GM12878 (cell line): ENCODE results near the gene PTPN2. TPM values are rescaled to one million over a fixed set of nuclear protein-coding genes. Genes with fewer than 3 reads are reported as not detected.

Experiments used
- ATAC-seq: fragments of 200-7000 bp; cut with Tn5 transposase; 3 replicates; pipeline ENCODE4 v1.9.1; 2020; ENCODE audit warnings: mild to moderate bottlenecking, moderate library complexity
- BruUV-seq: library from RNA; stranded (reverse); fragments of 400-500 nt; replicated peaks from 2 replicates; lab custom pipeline; 2021; lab: Mats Ljungman, UMichigan
- CTCF ChIA-PET: fragments of 300-600 bp; sonication (Branson Sonifier 250); formaldehyde crosslinking; extraction: SDS; loops from one replicate; lab custom pipeline; 2021; ENCODE audit warnings: inconsistent platforms; lab: Yijun Ruan, JAX
- POLR2A ChIA-PET: fragments of 350-600 bp; formaldehyde crosslinking; extraction: SDS; loops from one replicate; lab custom pipeline; 2021; ENCODE audit warnings: inconsistent platforms; lab: Charles Lee
- RAD21 ChIA-PET: fragments of 300-600 bp; sonication (Branson Sonifier 250); formaldehyde crosslinking; loops from one replicate; lab custom pipeline; 2023; ENCODE audit warnings: antibody characterized with exemption; ENCODE audit not compliant: unreplicated experiment; lab: Charles Lee
- SMC1A ChIA-PET: fragments of 300-600 bp; sonication (Branson Sonifier 250); formaldehyde crosslinking; loops from one replicate; lab custom pipeline; 2023; ENCODE audit not compliant: unreplicated experiment, uncharacterized antibody; lab: Charles Lee
- DNase-seq: peaks from one replicate; pipeline ENCODE4 v3.0.0-alpha.2; 2011; ENCODE audit warnings: low read depth, low spot score
- FAIRE-seq: peaks from 3 replicates; lab custom pipeline; 2011; peaks lifted over from hg19 to GRCh38; lab: Jason Lieb, UNC
- H2AFZ ChIP-seq: 2 replicates; pipeline ENCODE4 v1.6.0; 2011; ENCODE audit warnings: low read depth, low read length, control low read depth; ENCODE audit not compliant: control insufficient read depth
- H3K27ac ChIP-seq: 2 replicates; pipeline ENCODE4 v1.5.1; 2011; ENCODE audit warnings: control low read depth; ENCODE audit not compliant: control insufficient read depth, insufficient read depth
- H3K27me3 ChIP-seq, 2 experiments: replicated peaks in 1 of 2; 2 replicates each; pipeline versions ENCODE4 v1.6.0 to v1.6.1; 2011; ENCODE audit warnings: low read length in 1 of 2; ENCODE audit not compliant: control insufficient read depth in 2 of 2, insufficient read depth in 2 of 2
- H3K36me3 ChIP-seq, 2 experiments: 2 replicates each; pipeline ENCODE4 v1.5.1; 2011; ENCODE audit warnings: low read length in 1 of 2; ENCODE audit not compliant: control insufficient read depth in 2 of 2, insufficient read depth in 2 of 2
- H3K4me1 ChIP-seq: 2 replicates; pipeline ENCODE4 v1.6.1; 2011; ENCODE audit warnings: mild to moderate bottlenecking, low read length, moderate library complexity, mixed read lengths; ENCODE audit not compliant: control insufficient read depth, insufficient read depth
- H3K4me2 ChIP-seq: 2 replicates; pipeline ENCODE4 v1.6.0; 2011; ENCODE audit warnings: control low read depth; ENCODE audit not compliant: control insufficient read depth, insufficient read depth
- H3K4me3 ChIP-seq: fragments of 200-600 bp; sonication (generic); 2 replicates; pipeline ENCODE4 v1.5.1; 2016
- H3K79me2 ChIP-seq: 2 replicates; pipeline ENCODE4 v1.6.0; 2011; ENCODE audit warnings: low read length; ENCODE audit not compliant: control insufficient read depth, insufficient read depth
- H3K9ac ChIP-seq: 2 replicates; pipeline ENCODE4 v1.8.0; 2011; ENCODE audit warnings: low read length, control low read depth, mixed read lengths; ENCODE audit not compliant: control insufficient read depth, insufficient read depth
- H3K9me3 ChIP-seq: replicated peaks from 3 replicates; pipeline ENCODE4 v1.5.1; 2011; ENCODE audit warnings: mild to moderate bottlenecking, low read length; ENCODE audit not compliant: control insufficient read depth, insufficient read depth
- H4K20me1 ChIP-seq: 2 replicates; pipeline ENCODE4 v1.6.0; 2011; ENCODE audit not compliant: control insufficient read depth, insufficient read depth
- CEBPZ ChIP-seq: fragments of 150-350 bp; IDR thresholded peaks from 2 replicates; pipeline ENCODE4 v1.6.1; 2016; ENCODE audit warnings: low read depth, low read length
- CHD2 ChIP-seq: IDR thresholded peaks from 2 replicates; pipeline ENCODE4 v1.6.1; 2011; ENCODE audit warnings: low read depth, low read length, improper control_type of control experiment, borderline replicate concordance
- CHD4 ChIP-seq: fragments of 200-600 bp; sonication (generic); IDR thresholded peaks from 2 replicates; pipeline ENCODE4 v1.6.1; 2016; ENCODE audit warnings: mild to moderate bottlenecking
- CREB1 ChIP-seq: IDR thresholded peaks from 2 replicates; pipeline ENCODE4 v1.6.1; 2012; ENCODE audit warnings: low read depth, mild to moderate bottlenecking, inconsistent platforms
- CUX1 ChIP-seq: IDR thresholded peaks from 2 replicates; pipeline ENCODE4 v1.6.1; 2012; ENCODE audit warnings: improper control_type of control experiment, low read depth, low read length; ENCODE audit not compliant: insufficient replicate concordance
- MYB ChIP-seq: fragments of 150-350 bp; IDR thresholded peaks from 2 replicates; pipeline ENCODE4 v1.6.1; 2014; ENCODE audit warnings: mild to moderate bottlenecking, low read depth, low read length, borderline replicate concordance
- SKIL ChIP-seq: fragments of 450-650 bp; IDR thresholded peaks from 2 replicates; pipeline ENCODE4 v1.6.1; 2017; ENCODE audit warnings: mild to moderate bottlenecking, low read depth, inconsistent platforms; ENCODE audit not compliant: poor library complexity, severe bottlenecking
- TAF1 ChIP-seq: IDR thresholded peaks from 2 replicates; pipeline ENCODE4 v1.6.1; 2011; ENCODE audit warnings: mild to moderate bottlenecking, low read depth, low read length, borderline replicate concordance
- TBL1XR1 ChIP-seq: IDR thresholded peaks from 2 replicates; pipeline ENCODE4 v1.6.1; 2012; ENCODE audit warnings: low read depth, low read length, improper control_type of control experiment
- ZNF207 ChIP-seq: fragments of 450-650 bp; IDR thresholded peaks from 2 replicates; pipeline ENCODE4 v1.6.1; 2014; ENCODE audit warnings: antibody characterized with exemption, mild to moderate bottlenecking, borderline replicate concordance
- ZNF622 ChIP-seq: fragments of 450-650 bp; IDR thresholded peaks from 2 replicates; pipeline ENCODE4 v1.6.1; 2017; ENCODE audit warnings: mild to moderate bottlenecking, inconsistent platforms
- WGBS: methylation state at CpG from one replicate; pipeline ENCODE4 v1.1.6; 2016; ENCODE audit warnings: low lambda C conversion rate; ENCODE audit not compliant: insufficient replicate concordance, insufficient coverage; ENCODE audit errors: missing lambda C conversion rate; 5-methylcytosine and 5-hydroxymethylcytosine counted together
- in situ Hi-C: fragments of 300-500 bp; cut with MboI; formaldehyde crosslinking; loops from 9 replicates; pipeline ENCODE4 v1.14.3; 2018; ENCODE audit warnings: mixed read lengths
- intact Hi-C: fragments of 100-400 bp; cut with micrococcal nuclease; formaldehyde crosslinking; loops from one replicate; pipeline ENCODE4 v1.14.2; 2022; ENCODE audit not compliant: unreplicated experiment
- polyA plus RNA-seq, 11 experiments: library from polyadenylated mRNA; depleted of rRNA in 4 of 11; unstranded in 6 of 11; stranded (reverse) in 5 of 11; fragments of >200 nt; fragmentation: Nextera tagmentation in 4 of 11; fragmentation: Illumina TruSeq in 1 of 11; extraction: Ambion mirVana in 4 of 11; extraction: Trizol in 1 of 11; gene quantifications; 1 replicate in 1 of 11; 2 replicates in 10 of 11; pipeline versions ENCODE4 v1.2.1 to v1.2.3, GENCODE V29; 2011 to 2016; ENCODE audit warnings: inconsistent platforms in 2 of 11, missing spikeins in 2 of 11, low read depth in 1 of 11
- total RNA-seq, 4 experiments: library from RNA; depleted of rRNA in 3 of 4; stranded (reverse); fragments of >200 nt in 3 of 4; fragmentation: Illumina TruSeq in 1 of 4; extraction: Trizol in 1 of 4; gene quantifications; 2 replicates each; pipeline versions ENCODE4 v1.2.1 to v1.2.3, GENCODE V29; 2013 to 2021

Gene PTPN2
- total and polyA plus RNA-seq, 10 of the 15 experiments (the other 5 are each of a cell fraction or from before 2014, with no cell fraction given), result 46.5 to 86.7 (median 64.6) TPM

GRCh38 chr18:12767580-12768155 is 116.4 kb downstream of the PTPN2 start (continued):
- TF ChIP-seq SKIL (no peak), CHD2 (no peak), CEBPZ (no peak), TBL1XR1 (no peak), CREB1 (no peak), TAF1 (no peak)

- Histone ChIP-seq H3K27me3 (no peaks in the 10 kb centered on the region; a peak in 1 of 4 replicates), H3K9me3 (no peaks in the 10 kb centered on the region), H3K4me2 (no peak overlapping the region), H3K4me3 (no peak overlapping the region), H3K36me3 (no peaks in the 10 kb centered on the region), H3K27ac (no peak overlapping the region), H3K4me1 (no peaks in the 10 kb centered on the region), H4K20me1 (no peaks in the 10 kb centered on the region), H3K79me2 (no peaks in the 10 kb centered on the region), H3K9ac (no peak overlapping the region), H2AFZ (no peak overlapping the region)
- ATAC-seq, result no peak
- in situ Hi-C loops (no loop called here), intact Hi-C loops (loop anchor here (10.0 kb wide), 1 partner anchor 58 kb away; no protein-coding TSS in a partner anchor)
- ChIA-PET POLR2A (interaction anchor here (1.0 kb wide), 1 partner anchor 8 kb away, joined by 3 read pairs; no protein-coding TSS in a partner anchor), RAD21 (no interaction called here), SMC1A (interaction anchor here (1.0 kb wide), 1 partner anchor 36 kb away, joined by 3 read pairs; no protein-coding TSS in a partner anchor), CTCF (interaction anchor here (1.4 kb wide), 1 partner anchor 127 kb away, joined by 4 read pairs; no protein-coding TSS in a partner anchor)
- DNase-seq, result no peak
- BruUV-seq, result no TSS peak
- WGBS, result 60% methylated on average over 13 of the region's 13 CpGs
- no peak for FAIRE-seq
- TF ChIP-seq ZNF622 (no peak), CHD4 (no peak), CUX1 (no peak), ZNF207 (no peak), MYB (no peak)
Observed at GRCh38 chr18:12766986-12767433, 117.0 kb downstream of the PTPN2 start.
